Aorta (tissue), 5 donors: Measurements from ENCODE around the gene SLC31A1. TPM values are rescaled to one million over a fixed set of nuclear protein-coding genes. Genes with fewer than 3 reads are reported as not detected.

Experiments used
- ATAC-seq: fragments of 200-7000 bp; cut with Tn5 transposase; one replicate; pipeline ENCODE4 v1.9.1; 2022; ENCODE audit warnings: moderate library complexity; ENCODE audit not compliant: low FRiP score
- DNase-seq, 2 donors: peaks; one replicate each; pipeline ENCODE4 v3.0.0-alpha.2; 2020
- H3K27ac ChIP-seq, 2 donors: one replicate each; pipeline ENCODE4 v1.5.1; 2013; ENCODE audit warnings: low read length in 2 of 2, mild to moderate bottlenecking in 2 of 2, moderate library complexity in 2 of 2, control low read depth in 1 of 2, inconsistent platforms in 1 of 2, low read depth in 1 of 2
- H3K27me3 ChIP-seq, 2 donors: one replicate each; pipeline ENCODE4 v1.6.1; 2013; ENCODE audit warnings: control low read depth in 1 of 2, low read length in 1 of 2, mild to moderate bottlenecking in 1 of 2, moderate library complexity in 1 of 2; ENCODE audit not compliant: insufficient read depth in 2 of 2, control insufficient read depth in 1 of 2
- H3K36me3 ChIP-seq, 2 donors: one replicate each; pipeline ENCODE4 v1.6.1; 2013; ENCODE audit warnings: control low read depth in 1 of 2, low read length in 1 of 2, mild to moderate bottlenecking in 1 of 2; ENCODE audit not compliant: insufficient read depth in 2 of 2, control insufficient read depth in 1 of 2
- H3K4me1 ChIP-seq, 2 donors: one replicate each; pipeline ENCODE4 v1.6.1; 2013; ENCODE audit warnings: low read length in 2 of 2, control low read depth in 1 of 2, mild to moderate bottlenecking in 1 of 2, moderate library complexity in 1 of 2; ENCODE audit not compliant: insufficient read depth in 2 of 2, control insufficient read depth in 1 of 2
- H3K4me3 ChIP-seq, 2 donors: one replicate each; pipeline ENCODE4 v1.5.1; 2013; ENCODE audit warnings: low read length in 2 of 2, control low read depth in 1 of 2, mild to moderate bottlenecking in 1 of 2
- H3K9me3 ChIP-seq: one replicate; pipeline ENCODE4 v1.6.1; 2013; ENCODE audit warnings: mild to moderate bottlenecking, low read length; ENCODE audit not compliant: control insufficient read depth
- WGBS, 2 donors: extraction: QIAGEN DNeasy Blood & Tissue Kit; methylation state at CpG; one replicate each; pipeline ENCODE4 v1.1.7; 2013; 5-methylcytosine and 5-hydroxymethylcytosine counted together
- intact Hi-C, 2 donors: fragments of 100-400 bp; cut with DNase I; formaldehyde crosslinking; loops; one replicate each; pipeline versions ENCODE4 v1.14.2 to v1.15.0; 2022
- polyA plus RNA-seq, 2 donors: library from polyadenylated mRNA; stranded (reverse); fragments of 200-250 nt; gene quantifications; one replicate each; pipeline ENCODE4 v1.2.3, GENCODE V29; 2013
- total RNA-seq, 2 donors: library from RNA; stranded (reverse); fragmentation: NEBNext Ultra II Directional; extraction: Animal tissue kit (Norgen Biotek cat#: 25700); gene quantifications; one replicate each; pipeline ENCODE4 v1.2.1, GENCODE V29; 2021
- donor health status: healthy with polysubstance abuse.
- donor health status: Bipolar disorder and iron deficiency.
- donor health status: DM: no; HTN: no; CAD: no.
- donor health status: DM: no; HTN: no; CAD: no.
- donor health status: DM: yes; HTN: yes; CAD: no.

The SLC31A1 gene
- total and polyA plus RNA-seq, 4 donors = 6.0 to 17.1 (median 13.0) TPM

- intact Hi-C loops = no loop called here
- WGBS, 2 donors = 90 to 91% methylated on average over 2 of the region's 2 CpGs
- no peak overlapping the region for H3K27ac ChIP-seq
- no peaks in the 10 kb centered on the region for H3K27me3 ChIP-seq
- no peak overlapping the region for H3K4me3 ChIP-seq
- H3K36me3 ChIP-seq = peaks cover 11 to 22% of the 10 kb centered on the region in 2 donors
- ATAC-seq (no peak), DNase-seq (no peak)
- H3K9me3 ChIP-seq = no peaks in the 10 kb centered on the region
- no peaks in the 10 kb centered on the region for H3K4me1 ChIP-seq
These were observed 36.8 kb upstream of the SLC31A1 start for GRCh38 chr9:113184539-113184938.

DNA sequence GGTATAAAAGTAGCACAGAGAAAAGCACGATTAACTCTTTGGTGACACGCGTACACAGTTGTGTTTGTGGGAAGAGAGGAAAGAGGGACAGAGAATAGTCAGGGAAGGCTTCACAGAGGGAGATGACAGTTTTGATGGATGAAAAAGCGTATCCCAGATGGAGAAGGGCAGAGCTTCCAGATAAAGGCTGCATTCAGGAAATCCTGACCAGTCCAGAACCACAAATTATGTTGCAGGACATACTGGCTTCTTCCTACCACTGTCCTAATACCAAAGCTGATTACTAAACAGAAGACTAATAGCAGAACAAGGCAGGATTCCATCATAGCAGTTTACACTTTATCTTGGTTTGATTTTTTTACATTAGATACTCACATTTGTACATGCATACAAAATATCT is 36.1 kb upstream of the SLC31A1 start:
- Histone ChIP-seq H3K9me3 (no peaks in the 10 kb centered on the region), H3K27ac (no peak overlapping the region), H3K27me3 (no peaks in the 10 kb centered on the region), H3K4me1 (no peaks in the 10 kb centered on the region), H3K4me3 (no peak overlapping the region), H3K36me3 (peaks cover 11 to 20% of the 10 kb centered on the region in 2 donors)
- ATAC-seq (no peak), DNase-seq (no peak)
- 89 to 92% methylated on average over 4 of the region's 4 CpGs for WGBS, 2 donors
- intact Hi-C loops = no loop called here

GRCh38 chr9:113186137-113186755 is 35.1 kb upstream of the SLC31A1 start:
- no peaks in the 10 kb centered on the region for H3K9me3 ChIP-seq
- H3K4me3 ChIP-seq = no peak overlapping the region
- no peaks in the 10 kb centered on the region for H3K27me3 ChIP-seq
- no peaks in the 10 kb centered on the region for H3K4me1 ChIP-seq
- intact Hi-C loops = no loop called here
- 96% methylated on average over 7 of the region's 7 CpGs for WGBS, 2 donors
- H3K36me3 ChIP-seq = peaks cover 11 to 20% of the 10 kb centered on the region in 2 donors
- DNase-seq (no peak), ATAC-seq (no peak)
- no peak overlapping the region for H3K27ac ChIP-seq

DNA sequence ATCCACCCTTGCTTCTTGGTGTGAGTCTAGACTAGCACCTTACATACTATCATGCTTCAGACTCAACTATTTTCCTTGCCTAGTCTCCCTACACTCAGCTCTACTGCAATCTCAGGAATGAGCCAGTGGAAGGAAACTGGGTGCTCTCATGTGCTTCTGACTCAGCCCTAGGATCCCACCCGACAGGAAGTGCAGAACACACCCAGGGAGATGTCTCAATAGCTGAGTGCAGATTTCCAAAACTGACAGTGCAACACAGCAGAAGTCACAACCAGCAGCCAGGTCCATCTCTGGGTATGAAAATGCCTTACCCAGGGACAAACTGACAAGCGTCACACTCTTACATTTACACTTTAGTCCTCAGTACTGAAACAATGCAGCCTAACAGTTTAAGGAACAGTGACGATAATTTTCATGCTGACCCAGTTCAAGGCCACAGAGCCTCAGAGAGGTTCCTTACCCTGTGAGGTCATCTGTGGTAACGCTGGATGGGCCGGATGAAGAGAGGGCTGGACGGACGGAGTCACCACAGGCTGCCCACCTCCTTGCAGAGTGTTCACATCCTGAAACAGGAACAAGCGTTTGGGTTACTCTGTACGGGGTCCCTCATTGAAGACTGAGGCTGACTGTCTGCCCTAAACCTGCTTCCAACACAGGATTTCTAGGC is 33.3 kb upstream of the SLC31A1 start:
- 92 to 93% methylated on average over 9 of the region's 9 CpGs for WGBS, 2 donors
- Histone ChIP-seq H3K27me3 (no peaks in the 10 kb centered on the region), H3K27ac (no peak overlapping the region), H3K4me3 (no peak overlapping the region), H3K36me3 (peaks cover 4 to 20% of the 10 kb centered on the region in 2 donors), H3K9me3 (no peaks in the 10 kb centered on the region), H3K4me1 (no peaks in the 10 kb centered on the region)
- ATAC-seq (peak; percentile 80), DNase-seq (peak in 1 of 2 donors; percentile 80)
- intact Hi-C loops = no loop called here

- H3K36me3 ChIP-seq = peaks cover 0 to 11% of the 10 kb centered on the region in 2 donors
These were observed 28.9 kb upstream of the SLC31A1 start for GRCh38 chr9:113192455-113192854.

GRCh38 chr9:113199683-113200329 is 21.5 kb upstream of the SLC31A1 start:
- H3K4me1 ChIP-seq = no peaks in the 10 kb centered on the region
- ATAC-seq (no peak), DNase-seq (no peak)
- H3K9me3 ChIP-seq = no peaks in the 10 kb centered on the region
- H3K27me3 ChIP-seq = no peaks in the 10 kb centered on the region
- H3K4me3 ChIP-seq = no peak overlapping the region
- H3K36me3 ChIP-seq = peaks cover 3 to 9% of the 10 kb centered on the region in 2 donors
- H3K27ac ChIP-seq = no peak overlapping the region
- intact Hi-C loops = no loop called here
- 76 to 82% methylated on average over 4 of the region's 4 CpGs for WGBS, 2 donors

More at GRCh38 chr9:113192455-113192854, 28.9 kb upstream of the SLC31A1 start:
- no peak overlapping the region for H3K27ac ChIP-seq
- no peaks in the 10 kb centered on the region for H3K9me3 ChIP-seq
- no peaks in the 10 kb centered on the region for H3K27me3 ChIP-seq
- H3K4me1 ChIP-seq = no peaks in the 10 kb centered on the region
- no peak overlapping the region for H3K4me3 ChIP-seq
- DNase-seq (no peak), ATAC-seq (no peak)
- intact Hi-C loops = no loop called here
- 55 to 66% methylated on average over 2 of the region's 2 CpGs for WGBS, 2 donors

DNA sequence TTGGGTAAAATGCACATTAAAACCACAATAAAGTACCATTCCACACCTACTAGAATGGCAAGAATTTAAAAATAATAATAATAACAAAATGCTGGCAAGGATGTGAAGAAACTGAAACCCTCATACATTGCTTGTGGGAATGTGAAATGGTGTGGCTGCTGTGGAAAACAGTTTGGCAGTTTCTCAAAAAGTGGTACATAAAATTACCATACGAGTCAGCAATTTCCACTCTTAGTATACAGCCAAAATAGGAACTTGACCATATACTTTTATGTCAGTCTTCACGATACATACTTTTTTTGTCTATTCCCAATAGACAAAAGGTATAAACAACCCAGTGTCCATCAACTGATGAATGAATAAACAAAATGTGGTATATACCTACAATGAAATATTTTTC is 15.9 kb upstream of the SLC31A1 start:
- 85 to 86% methylated on average over 2 of the region's 2 CpGs for WGBS, 2 donors
- Histone ChIP-seq H3K4me3 (no peak overlapping the region), H3K4me1 (no peaks in the 10 kb centered on the region), H3K27me3 (no peaks in the 10 kb centered on the region), H3K9me3 (no peaks in the 10 kb centered on the region), H3K27ac (no peak overlapping the region), H3K36me3 (peaks cover 4 to 12% of the 10 kb centered on the region in 2 donors)
- ATAC-seq = no peak
- no peak for DNase-seq
- intact Hi-C loops = no loop called here

DNA sequence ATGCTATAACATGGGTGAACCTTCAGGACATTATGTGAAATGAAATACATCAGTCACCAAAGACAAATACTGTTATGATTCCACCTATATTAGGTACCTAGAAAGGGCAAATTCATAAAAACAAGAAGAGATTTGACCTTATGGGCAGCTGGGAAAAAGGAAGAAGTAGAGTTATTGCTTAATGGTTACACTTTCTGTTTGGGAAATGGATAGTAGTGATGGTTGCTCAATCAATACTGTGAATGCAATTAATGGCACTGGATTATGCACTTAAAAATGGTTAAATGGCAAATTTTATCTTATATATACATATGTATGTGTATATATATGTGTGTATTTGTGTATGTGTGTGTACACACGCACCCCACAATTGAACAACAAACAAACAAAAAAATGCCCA is 15.5 kb upstream of the SLC31A1 start:
- intact Hi-C loops = no loop called here
- H3K36me3 ChIP-seq = peaks cover 4 to 12% of the 10 kb centered on the region in 2 donors

More for the DNA sequence above, 15.5 kb upstream of the SLC31A1 start:
- H3K27me3 ChIP-seq = no peaks in the 10 kb centered on the region
- no peaks in the 10 kb centered on the region for H3K4me1 ChIP-seq
- no peaks in the 10 kb centered on the region for H3K9me3 ChIP-seq
- no peak for DNase-seq
- 91 to 92% methylated on average over 1 of the region's 1 CpG for WGBS, 2 donors
- no peak for ATAC-seq
- no peak overlapping the region for H3K4me3 ChIP-seq
- no peak overlapping the region for H3K27ac ChIP-seq
